LNCaP clone FGC (cell line): ENCODE results near the gene ABI3.
A peak's percentile ranks its signal among the peaks of the same experiment; 100 is the strongest.
"Not testable (repeated sequence)": the region's sequence is repeated elsewhere in the genome, so short reads cannot be mapped to it uniquely, and the experiment has no call there.

ENCODE experiments used
- DNase-seq: peaks from one replicate; pipeline ENCODE4 v3.0.0-alpha.2; 2011; ENCODE audit warnings: low read depth
- H3K4me3 ChIP-seq: 2 replicates; pipeline ENCODE4 v1.5.1; 2011; ENCODE audit warnings: mild to moderate bottlenecking, low read depth, low read length, control low read depth
- TF ChIP-seq, protein P1 (sequence below): IDR thresholded peaks from 2 replicates; pipeline ENCODE4 v1.5.1; 2012; ENCODE audit warnings: mild to moderate bottlenecking; ENCODE audit not compliant: control insufficient read depth, insufficient read depth; ENCODE audit errors: extremely low read depth

ABI3 gene

GRCh38 chr17:49210158-49211029, at the start of gene ABI3, which contains the start of gene GNGT2:
TSS of gene ABI3 (plus strand) at chr17:49210707. CDS start at chr17:49210725, 18 bp downstream.
TSS of gene GNGT2 (minus strand) at chr17:49210574. CDS start at chr17:49207422, 3,152 bp downstream.
- no peak within 1 kb of the TSS for H3K4me3 ChIP-seq
- DNase-seq, result no peak
- TF ChIP-seq, protein P1, sequence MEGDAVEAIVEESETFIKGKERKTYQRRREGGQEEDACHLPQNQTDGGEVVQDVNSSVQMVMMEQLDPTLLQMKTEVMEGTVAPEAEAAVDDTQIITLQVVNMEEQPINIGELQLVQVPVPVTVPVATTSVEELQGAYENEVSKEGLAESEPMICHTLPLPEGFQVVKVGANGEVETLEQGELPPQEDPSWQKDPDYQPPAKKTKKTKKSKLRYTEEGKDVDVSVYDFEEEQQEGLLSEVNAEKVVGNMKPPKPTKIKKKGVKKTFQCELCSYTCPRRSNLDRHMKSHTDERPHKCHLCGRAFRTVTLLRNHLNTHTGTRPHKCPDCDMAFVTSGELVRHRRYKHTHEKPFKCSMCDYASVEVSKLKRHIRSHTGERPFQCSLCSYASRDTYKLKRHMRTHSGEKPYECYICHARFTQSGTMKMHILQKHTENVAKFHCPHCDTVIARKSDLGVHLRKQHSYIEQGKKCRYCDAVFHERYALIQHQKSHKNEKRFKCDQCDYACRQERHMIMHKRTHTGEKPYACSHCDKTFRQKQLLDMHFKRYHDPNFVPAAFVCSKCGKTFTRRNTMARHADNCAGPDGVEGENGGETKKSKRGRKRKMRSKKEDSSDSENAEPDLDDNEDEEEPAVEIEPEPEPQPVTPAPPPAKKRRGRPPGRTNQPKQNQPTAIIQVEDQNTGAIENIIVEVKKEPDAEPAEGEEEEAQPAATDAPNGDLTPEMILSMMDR, result no peak

GRCh38 chr17:49162866-49163265, 47.6 kb upstream of the ABI3 start:
- TF ChIP-seq, protein P1, result no peak
- DNase-seq, result no peak
- H3K4me3 ChIP-seq, result no peak overlapping the region

GRCh38 chr17:49165143-49165542, 45.4 kb upstream of the ABI3 start:
- TF ChIP-seq, protein P1, result no peak
- no peak for DNase-seq
- no peak overlapping the region for H3K4me3 ChIP-seq

DNA sequence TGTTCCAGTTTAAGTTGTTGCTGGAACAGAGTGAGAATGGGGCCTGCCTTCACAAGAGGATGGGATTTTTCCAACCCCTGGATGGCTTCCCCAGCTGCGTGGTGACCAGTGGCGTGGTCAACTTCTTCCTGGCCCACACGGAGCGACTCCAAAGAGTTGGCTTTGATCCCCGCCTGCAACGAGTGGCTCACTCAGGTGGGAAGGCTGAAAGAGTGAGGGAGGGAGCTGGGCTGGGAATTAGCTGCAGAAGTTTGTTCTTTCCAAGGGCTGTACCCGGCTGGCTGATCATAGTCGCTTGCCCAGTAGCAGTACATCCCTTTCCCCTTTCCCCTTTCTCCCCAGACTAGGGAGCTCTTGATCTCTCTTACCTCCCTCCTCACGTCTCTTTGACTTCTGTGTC, 41.8 kb upstream of the ABI3 start:
- H3K4me3 ChIP-seq, result no peak overlapping the region
- TF ChIP-seq, protein P1, result no peak
- DNase-seq, result no peak

DNA sequence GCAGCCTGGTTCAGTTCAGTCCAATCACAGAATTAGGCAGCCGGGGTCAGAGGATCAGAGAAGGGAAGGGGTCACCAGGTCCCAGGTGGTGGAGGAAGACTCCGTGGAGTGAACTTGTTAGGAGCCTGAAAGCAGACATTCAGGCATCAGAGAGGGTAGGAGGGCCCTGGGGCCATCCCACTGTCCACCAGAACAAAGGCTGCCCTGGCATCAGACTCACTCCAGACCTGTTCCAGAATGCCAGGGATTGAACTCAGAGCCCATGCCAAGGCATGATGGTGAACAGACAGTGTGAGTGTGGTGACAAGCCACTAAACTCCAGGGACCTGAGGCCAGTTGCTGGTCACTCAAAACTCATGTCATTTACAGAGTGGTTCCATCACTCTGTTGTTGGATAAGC, 40.3 kb upstream of the ABI3 start:
- DNase-seq, result no peak
- TF ChIP-seq, protein P1, result no peak
- no peak overlapping the region for H3K4me3 ChIP-seq

GRCh38 chr17:49170711-49171110, 39.8 kb upstream of the ABI3 start:
- DNase-seq, H3K4me3 ChIP-seq: not testable (repeated sequence)

- not testable (repeated sequence) for DNase-seq, H3K4me3 ChIP-seq
Measured at GRCh38 chr17:49175978-49176377, 34.5 kb upstream of the ABI3 start.

GRCh38 chr17:49180303-49180702, 30.2 kb upstream of the ABI3 start:
- TF ChIP-seq, protein P1, result peak; percentile 66
- H3K4me3 ChIP-seq, result no peak overlapping the region
- peak; percentile 6 for DNase-seq
